Activated naive CD4-positive, alpha-beta T cell treated with anti-CD3 and anti-CD28 coated beads, Interleukin-2, amount 50 U/mL, for 72 hours (primary cell): ENCODE data around the gene YEATS2. TPM values are rescaled to one million over a fixed set of nuclear protein-coding genes. Genes with fewer than 3 reads are reported as not detected.
A peak's percentile ranks its signal among the peaks of the same experiment; 100 is the strongest.
"Not testable (repeated sequence)": the region's sequence is repeated elsewhere in the genome, so short reads cannot be mapped to it uniquely, and the experiment has no call there.

Experiments
- ATAC-seq, 2 donors: fragments of 150-1000 bp; cut with Tn5 transposase; 2 replicates each; pipeline ENCODE4 v1.10.0; 2021; ENCODE audit warnings: mild to moderate bottlenecking in 2 of 2, moderate library complexity in 2 of 2
- DNase-seq, 2 donors: peaks; one replicate each; pipeline ENCODE4 v3.0.0; 2021 to 2022; ENCODE audit warnings: low spot score in 2 of 2
- H3K27ac Mint-ChIP-seq, 2 donors: one replicate each; pipeline ENCODE4 v1.8.0; 2022; ENCODE audit warnings: mild to moderate bottlenecking in 2 of 2, mixed read lengths in 2 of 2
- H3K36me3 Mint-ChIP-seq, 2 donors: one replicate each; pipeline ENCODE4 v1.8.0; 2022; ENCODE audit warnings: mixed read lengths in 2 of 2
- H3K9me3 Mint-ChIP-seq, 2 donors: one replicate each; pipeline ENCODE4 v1.8.0; 2022; ENCODE audit warnings: mixed read lengths in 2 of 2
- total RNA-seq, 2 donors: library from RNA; stranded (reverse); gene quantifications; one replicate each; pipeline ENCODE4 v1.2.3, GENCODE V29; 2022

Gene YEATS2
- total RNA-seq, 2 donors from 2014 or later, result 43.3 to 82.2 TPM

DNA sequence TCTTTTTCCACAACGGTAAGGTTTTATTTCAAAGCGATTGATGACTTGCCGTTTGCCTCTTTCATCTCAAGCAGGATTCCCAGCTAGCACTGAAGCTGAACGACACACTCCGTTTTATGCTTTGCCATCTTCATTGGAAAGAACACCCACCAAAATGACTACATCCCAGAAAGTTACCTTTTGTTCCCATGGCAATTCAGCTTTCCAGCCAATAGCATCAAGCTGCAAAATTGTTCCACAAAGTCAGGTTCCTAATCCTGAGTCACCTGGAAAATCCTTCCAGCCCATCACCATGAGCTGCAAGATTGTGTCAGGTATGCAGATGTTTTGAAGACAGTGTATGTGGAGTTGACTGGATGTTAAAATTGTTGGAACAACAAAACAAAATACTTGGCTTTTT, 56.5 kb downstream of the YEATS2 start:
- peaks cover 7 to 18% of the 10 kb centered on the region in 2 donors for H3K36me3 Mint-ChIP-seq
- DNase-seq (no peak), ATAC-seq (no peak)
- no peak overlapping the region for H3K27ac Mint-ChIP-seq
- no peaks in the 10 kb centered on the region for H3K9me3 Mint-ChIP-seq

DNA sequence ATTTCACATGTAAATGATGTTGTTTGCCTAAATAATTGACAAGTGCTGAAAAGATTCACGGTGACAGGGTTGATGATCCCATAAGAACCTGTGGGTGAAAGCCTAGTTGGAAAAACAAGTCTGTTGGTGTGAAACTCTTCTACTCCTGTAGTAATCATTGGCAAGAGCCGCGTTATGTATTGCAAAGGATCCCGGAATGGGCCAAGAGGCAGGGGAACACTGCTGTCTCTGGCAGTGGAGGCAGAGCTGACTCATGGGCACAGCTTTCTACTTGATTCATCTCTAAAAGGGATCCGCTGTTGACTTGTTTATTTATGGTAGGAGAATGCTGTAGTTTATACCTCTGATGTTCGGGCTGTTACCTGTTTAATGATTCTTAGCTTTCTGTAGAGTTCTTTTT, 64.7 kb downstream of the YEATS2 start:
- ATAC-seq, result no peak
- DNase-seq, result no peak
- Mint-ChIP-seq H3K36me3 (peaks cover 6 to 9% of the 10 kb centered on the region in 2 donors), H3K9me3 (no peaks in the 10 kb centered on the region), H3K27ac (no peak overlapping the region)

DNA sequence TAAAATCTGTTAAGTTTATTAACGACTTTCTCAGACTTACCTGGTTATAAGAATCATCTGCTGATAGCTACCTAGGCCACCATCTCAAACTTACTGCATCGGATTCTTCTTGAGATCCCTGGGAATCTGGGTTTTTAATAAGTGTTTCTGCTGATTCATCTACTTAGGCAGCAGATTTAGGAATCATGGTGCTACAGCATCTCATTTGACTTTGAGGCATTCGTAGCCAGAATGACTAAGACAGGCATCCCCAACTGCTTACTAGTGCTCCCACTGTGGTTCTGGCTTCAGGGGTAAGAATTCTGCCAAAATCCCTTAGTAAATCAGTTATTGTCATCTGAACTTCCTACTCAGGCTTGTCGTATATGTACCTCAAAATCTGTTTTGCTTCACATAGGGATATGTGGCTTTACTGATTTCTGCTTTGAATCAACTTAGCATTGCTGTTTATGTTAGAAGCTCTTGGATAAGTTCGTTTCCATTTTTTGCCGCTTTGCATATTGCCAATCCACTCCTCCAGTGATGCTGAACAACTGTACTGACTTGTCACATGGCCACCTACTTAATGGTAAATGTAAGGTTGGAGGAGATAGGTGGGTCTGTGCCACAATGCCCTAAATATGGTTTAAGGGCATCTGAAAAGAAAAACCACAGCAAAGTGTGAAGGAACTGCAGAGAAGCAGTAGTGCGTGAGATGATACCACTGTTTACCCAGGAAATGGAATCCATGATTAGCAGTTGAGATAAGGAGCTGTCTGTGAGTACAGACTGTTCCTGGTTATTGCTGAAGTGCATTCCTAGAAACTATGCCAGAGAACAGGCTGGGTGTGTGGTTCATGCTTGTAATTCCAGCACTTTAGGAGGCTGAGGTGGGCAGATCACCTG, 67.5 kb downstream of the YEATS2 start:
- no peak for ATAC-seq
- peaks cover 6 to 16% of the 10 kb centered on the region in 2 donors for H3K36me3 Mint-ChIP-seq
- no peaks in the 10 kb centered on the region for H3K9me3 Mint-ChIP-seq
- DNase-seq, result no peak
- H3K27ac Mint-ChIP-seq, result peak overlapping the region; percentile 20 to 73

DNA sequence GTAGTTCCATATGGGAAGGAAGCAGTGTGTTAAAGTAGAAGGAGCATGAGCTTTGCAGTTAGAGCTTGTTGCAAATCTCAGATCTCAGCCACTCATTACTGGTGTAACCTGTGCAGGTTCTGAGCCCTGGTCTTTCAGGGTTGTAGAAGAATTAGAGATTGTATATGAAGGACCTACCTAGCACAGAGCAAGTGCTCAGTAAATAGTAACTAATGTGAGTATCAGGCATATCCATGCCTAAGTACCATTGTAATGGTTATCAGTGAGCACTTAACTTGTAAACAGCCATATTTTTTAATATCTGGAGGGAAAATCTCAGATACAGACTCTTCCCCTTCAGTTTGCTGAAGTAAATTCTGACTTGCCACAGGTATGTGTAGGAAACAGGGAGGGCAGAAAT, 68.5 kb downstream of the YEATS2 start:
- DNase-seq (no peak), ATAC-seq (no peak)
- Mint-ChIP-seq H3K9me3 (no peaks in the 10 kb centered on the region), H3K36me3 (peaks cover 6 to 16% of the 10 kb centered on the region in 2 donors), H3K27ac (peak overlapping the region; percentile 53 to 73)

DNA sequence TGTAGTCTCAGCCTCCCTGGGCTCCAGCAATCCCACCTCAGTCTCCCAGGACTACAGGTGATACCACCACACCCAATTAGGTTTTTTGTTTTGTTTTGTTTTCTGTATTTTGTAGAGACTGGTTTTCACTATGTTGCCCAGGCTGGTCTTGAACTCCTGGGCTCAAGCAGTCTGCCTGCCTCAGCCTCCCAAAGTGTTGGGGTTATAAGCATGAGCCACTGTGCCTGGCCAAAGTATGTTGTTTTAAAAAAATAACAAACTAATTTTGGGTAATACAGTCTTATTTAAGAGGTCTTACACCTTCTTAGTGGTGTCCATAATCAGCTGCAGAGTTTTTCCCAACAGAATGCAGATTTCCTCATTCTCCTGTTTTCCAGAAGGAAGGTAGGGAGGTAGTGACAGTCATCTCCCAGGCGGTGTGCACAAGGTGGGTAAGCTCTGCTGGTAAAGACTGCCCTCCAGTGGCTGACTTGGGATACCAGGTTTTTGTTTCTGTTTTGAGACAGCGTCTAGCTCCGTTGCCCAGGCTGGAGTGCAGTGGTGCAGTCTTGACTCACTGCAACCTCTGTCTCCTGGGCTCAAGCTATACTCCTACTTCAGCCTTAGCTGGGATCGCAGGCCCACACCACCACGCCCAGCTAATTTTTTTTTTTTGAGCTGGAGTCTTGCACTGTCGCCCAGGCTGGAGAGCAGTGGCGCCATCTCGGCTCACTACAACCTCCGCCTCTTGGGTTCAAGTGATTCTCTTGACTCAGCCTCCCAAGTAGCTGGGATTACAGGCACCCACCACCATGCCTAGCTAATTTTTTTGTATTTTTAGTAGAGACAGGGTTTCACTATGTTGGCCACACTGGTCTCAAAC, 69.4 kb downstream of the YEATS2 start:
- ATAC-seq, result peak; percentile 89 to 95
- H3K27ac Mint-ChIP-seq, result peak overlapping the region; percentile 53 to 55
- peak; percentile 58 to 71 for DNase-seq
- H3K36me3 Mint-ChIP-seq, result peaks cover 0 to 11% of the 10 kb centered on the region in 2 donors
- no peaks in the 10 kb centered on the region for H3K9me3 Mint-ChIP-seq

DNA sequence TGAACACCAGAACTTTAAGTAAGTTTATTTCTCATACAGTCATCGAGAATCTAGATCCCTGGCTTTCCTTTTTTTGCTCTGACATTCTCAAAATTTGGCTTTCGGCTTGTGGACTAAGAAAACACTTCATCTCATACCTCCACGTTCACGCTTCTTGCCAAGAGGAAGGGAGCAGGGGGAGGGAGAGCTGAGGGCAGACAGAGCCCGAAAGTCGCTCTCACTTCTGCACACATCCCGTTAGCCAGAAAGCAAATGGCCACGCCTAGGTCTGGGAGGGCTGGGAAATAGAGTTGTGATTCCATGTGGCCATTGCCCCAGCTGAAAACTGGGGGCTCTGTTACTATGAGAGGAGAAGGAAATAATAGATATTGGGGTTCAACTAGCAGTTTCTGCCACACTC, 70.5 kb downstream of the YEATS2 start:
- no peaks in the 10 kb centered on the region for H3K9me3 Mint-ChIP-seq
- H3K36me3 Mint-ChIP-seq, result peaks cover 0 to 13% of the 10 kb centered on the region in 2 donors
- DNase-seq (no peak), ATAC-seq (no peak)
- H3K27ac Mint-ChIP-seq, result no peak overlapping the region

DNA sequence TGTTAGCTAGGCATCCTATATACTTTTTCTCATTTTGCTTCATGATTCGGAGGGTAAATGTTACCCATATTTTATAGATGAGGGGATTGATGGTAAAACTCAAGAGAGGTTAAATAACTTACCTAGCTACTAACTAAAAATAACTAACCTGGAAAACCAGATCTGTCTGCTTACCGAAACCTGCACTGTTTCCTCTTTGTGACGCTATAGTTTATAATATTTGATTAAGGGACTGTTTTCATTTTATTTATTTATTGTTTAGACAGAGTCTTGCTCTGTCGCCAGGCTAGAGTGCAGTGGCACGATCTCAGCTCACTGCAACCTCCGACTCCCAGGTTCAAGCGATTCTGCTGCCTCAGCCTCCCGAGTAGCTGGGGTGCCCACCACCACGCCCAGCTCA, 71.9 kb downstream of the YEATS2 start:
- Mint-ChIP-seq H3K27ac (no peak overlapping the region), H3K36me3 (peaks cover 5 to 21% of the 10 kb centered on the region in 2 donors)

DNA sequence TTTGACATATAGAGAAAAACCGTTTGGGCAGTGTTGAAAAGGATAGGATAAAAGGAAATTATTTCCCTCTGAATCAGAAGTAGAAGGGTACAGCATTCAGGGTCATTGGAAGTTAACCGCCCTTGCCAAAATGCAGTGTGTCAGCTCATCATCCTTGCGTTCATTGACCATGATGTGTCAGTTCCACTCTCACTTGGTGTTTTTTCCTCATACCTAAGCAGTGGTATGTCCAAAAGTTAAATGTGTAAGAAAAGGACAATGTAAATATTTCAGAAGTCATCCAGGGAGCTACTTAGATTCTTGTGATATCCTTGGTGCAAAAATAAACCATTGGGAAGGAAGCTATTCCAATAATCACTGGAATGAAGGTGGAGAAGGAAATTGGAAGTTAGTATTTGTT, 77.0 kb downstream of the YEATS2 start:
- no peaks in the 10 kb centered on the region for H3K9me3 Mint-ChIP-seq
- no peak for DNase-seq
- peaks cover 11 to 19% of the 10 kb centered on the region in 2 donors for H3K36me3 Mint-ChIP-seq
- H3K27ac Mint-ChIP-seq, result peak overlapping the region in 1 of 2 donors; percentile 58
- no peak for ATAC-seq

More for the DNA sequence above, 71.9 kb downstream of the YEATS2 start:
- no peak for ATAC-seq
- no peak for DNase-seq
- H3K9me3 Mint-ChIP-seq, result no peaks in the 10 kb centered on the region

DNA sequence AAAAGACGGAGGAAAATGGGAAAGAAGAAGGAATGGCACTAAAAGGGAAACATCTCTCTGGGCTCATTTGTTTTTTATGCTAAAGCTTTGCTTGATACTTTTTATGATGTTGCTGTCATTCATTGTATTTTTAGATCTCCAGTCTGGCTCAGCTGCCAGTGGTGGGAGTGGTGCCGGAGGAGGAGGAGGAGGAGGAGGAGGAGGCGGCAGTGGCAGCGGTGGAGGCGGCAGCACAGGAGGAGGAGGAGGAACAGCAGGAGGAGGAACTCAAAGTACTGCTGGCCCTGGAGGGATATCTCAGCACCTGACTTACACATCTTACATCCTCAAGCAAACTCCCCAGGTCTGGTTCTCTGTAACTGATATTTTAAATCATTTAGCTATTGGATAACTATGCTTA, 78.2 kb downstream of the YEATS2 start:
- no peaks in the 10 kb centered on the region for H3K9me3 Mint-ChIP-seq
- DNase-seq (no peak), ATAC-seq (no peak)
- no peak overlapping the region for H3K27ac Mint-ChIP-seq
- H3K36me3 Mint-ChIP-seq, result peaks cover 11 to 19% of the 10 kb centered on the region in 2 donors

DNA sequence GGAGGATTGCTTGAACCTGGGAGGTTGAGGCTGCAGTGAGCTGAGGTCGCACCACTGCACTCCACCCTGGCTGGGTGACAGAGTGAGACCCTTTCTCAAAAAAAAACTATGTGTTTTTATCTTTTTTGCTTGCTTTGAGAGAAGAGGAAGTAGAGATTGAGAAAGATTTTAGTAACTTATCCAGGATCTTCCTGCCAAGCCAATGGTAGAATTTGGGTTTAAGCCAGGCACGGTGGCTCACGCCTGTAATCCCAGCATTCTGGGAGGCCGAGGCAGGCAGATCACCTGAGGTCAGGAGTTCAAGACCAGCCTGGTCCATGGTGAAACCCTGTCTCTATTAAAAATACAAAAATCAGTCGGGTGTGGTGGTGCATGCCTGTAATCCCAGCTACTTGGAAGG, 78.9 kb downstream of the YEATS2 start:
- not testable (repeated sequence) for DNase-seq, ATAC-seq, H3K27ac Mint-ChIP-seq, H3K9me3 Mint-ChIP-seq
- H3K36me3 Mint-ChIP-seq, result peaks cover 11 to 19% of the 10 kb centered on the region in 2 donors

DNA sequence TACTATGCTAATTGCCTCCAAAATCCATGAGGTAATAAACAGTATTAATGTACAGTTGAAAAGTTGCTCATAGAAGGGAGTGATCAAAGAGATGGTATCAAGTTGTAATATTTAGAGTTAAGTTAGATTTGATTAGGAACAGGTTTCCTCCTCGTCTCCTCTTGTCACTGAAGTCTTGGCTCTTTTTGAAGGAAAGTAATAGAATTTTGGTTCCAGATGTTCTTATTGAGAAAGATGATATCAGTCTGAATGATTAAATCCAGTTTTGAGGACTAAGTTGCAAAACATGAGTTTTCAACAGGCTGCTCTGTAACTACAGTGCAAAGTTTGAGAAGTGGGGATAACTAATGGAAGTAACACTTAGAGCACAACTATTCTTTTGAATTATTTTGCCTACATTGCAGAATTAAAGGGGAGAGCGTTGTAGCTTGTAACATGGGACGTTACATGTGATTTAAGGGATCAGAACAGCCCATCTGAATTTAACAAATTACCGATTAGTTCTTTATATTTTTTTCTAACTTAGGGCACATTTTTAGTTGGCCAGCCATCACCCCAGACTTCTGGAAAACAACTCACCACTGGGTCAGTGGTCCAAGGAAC, 79.5 kb downstream of the YEATS2 start:
- Mint-ChIP-seq H3K27ac (no peak overlapping the region), H3K9me3 (no peaks in the 10 kb centered on the region), H3K36me3 (peaks cover 11 to 18% of the 10 kb centered on the region in 2 donors)
- ATAC-seq (no peak), DNase-seq (no peak)

DNA sequence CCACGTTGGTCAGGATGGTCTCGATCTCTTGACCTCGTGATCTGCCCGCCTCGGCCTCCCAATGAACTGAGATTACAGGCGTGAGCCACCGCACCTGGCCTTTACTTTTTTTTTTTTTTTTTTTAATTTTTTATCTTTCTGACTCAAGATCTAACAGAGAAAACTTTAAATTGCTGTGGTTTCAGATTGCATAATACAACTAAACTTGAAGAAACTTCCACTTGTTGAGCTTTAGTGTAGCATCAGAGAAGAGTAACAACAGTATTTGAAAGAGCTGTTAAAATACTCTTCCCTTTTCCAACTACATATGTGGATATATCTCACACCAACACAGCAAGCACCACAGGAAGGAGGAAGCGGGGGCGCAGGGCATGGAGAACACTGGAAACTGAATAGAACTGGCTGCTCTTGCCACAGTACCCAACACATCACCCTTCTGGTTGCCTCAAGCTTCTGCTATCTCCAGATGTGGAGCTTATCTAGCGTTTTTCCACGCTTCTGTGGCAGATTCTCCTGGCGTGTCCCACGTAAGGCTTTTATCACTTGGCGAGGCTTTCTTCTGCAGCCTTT, 82.4 kb downstream of the YEATS2 start:
- Mint-ChIP-seq H3K9me3 (no peaks in the 10 kb centered on the region), H3K36me3 (peaks cover 6 to 13% of the 10 kb centered on the region in 2 donors), H3K27ac (no peak overlapping the region)
- no peak for ATAC-seq
- DNase-seq, result no peak

DNA sequence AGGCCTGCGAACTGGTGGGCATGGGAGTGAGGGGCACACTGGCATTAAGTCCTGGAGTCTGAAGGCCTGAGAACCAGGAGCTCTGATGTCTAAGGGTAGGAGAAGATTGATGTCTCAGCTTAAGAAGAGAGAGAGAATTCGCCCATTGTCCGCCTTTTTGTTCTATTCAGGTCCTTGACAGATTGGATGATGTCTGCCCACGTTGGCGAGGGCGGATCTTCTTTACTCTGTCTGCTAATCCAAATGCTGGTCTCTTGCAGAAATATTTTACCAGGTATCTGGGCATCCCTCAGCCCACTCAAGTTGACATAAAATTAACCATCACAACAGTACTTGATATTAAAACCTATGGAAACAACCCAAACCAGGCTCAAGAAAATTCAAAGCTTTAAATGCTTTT, 83.6 kb downstream of the YEATS2 start:
- H3K36me3 Mint-ChIP-seq, result peaks cover 6 to 13% of the 10 kb centered on the region in 2 donors
- DNase-seq (no peak), ATAC-seq (no peak)
- no peak overlapping the region for H3K27ac Mint-ChIP-seq
- no peaks in the 10 kb centered on the region for H3K9me3 Mint-ChIP-seq

DNA sequence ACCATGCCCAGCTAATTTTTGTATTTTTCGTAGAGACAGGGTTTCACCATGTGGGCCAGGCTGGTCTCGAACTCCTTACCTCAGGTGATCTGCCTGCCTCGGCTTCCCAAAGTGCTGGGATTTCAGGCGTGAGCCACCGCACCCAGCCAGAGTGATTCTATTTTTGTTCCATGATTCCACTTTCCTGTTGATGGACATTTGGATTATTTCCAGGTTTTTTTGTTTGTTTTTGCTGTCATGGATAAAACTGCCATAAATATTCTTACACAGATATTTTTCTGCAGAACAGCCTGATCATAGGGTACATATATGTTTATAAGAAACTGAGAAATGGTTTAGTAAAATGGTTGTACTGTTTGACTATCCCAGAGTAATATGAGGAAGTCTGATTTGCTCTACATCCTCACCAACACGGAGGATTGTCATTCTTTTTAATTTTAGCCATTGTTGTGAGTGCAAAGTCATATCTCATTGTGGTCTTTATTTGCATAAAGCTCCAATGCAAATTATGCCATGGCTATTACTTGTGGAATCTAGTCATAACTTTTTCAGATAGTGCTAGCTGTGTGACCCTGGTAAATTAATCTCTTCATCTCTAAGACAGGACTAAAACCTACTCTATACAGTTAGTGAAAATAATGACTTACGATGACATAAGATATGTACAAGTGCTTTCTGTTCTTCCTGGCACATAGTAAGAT, 85.1 kb downstream of the YEATS2 start:
- Mint-ChIP-seq H3K9me3 (no peaks in the 10 kb centered on the region), H3K36me3 (peaks cover 0 to 7% of the 10 kb centered on the region in 2 donors), H3K27ac (no peak overlapping the region)
- DNase-seq (no peak), ATAC-seq (no peak)

DNA sequence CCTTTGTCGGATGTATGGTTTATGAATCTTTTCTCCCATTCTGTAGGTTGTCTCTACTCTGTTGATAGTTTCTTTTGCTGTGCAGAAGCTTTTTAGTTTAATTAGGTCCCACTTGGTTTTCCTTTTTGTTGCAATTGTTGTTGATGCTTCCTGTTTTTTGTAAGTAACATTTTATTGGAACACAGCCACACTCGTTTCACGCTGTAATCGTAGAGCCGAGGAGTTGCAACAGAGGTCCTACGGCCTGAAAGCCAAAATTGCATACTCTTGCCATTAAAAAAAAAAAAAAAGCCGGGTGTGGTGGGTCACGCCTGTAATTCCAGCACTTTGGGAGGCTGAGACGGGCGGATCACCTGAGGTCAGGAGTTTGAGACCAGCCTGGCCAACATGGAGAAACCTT, 86.9 kb downstream of the YEATS2 start:
- not testable (repeated sequence) for ATAC-seq, H3K36me3 Mint-ChIP-seq, DNase-seq, H3K9me3 Mint-ChIP-seq
- peak overlapping the region in 1 of 2 donors; percentile 29 for H3K27ac Mint-ChIP-seq

DNA sequence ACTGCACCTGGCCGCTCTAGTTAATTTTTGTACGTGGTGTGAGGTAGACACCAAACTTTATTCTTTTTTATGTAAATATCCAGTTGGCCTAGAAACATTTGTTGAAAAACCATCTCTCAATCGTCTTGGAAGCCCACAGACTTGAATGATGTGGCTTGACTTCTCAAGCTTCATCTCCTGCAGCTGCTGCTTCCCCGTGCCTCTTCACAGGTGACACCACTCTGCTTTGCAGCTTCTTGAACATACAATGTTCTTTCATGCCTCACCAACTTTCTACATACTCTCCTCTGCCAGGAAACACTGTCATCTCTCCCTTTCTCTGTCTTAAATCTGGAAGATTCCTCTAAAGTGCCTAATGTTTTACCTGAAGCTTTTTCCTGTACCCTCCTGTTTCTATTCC, 92.2 kb downstream of the YEATS2 start:
- H3K9me3 Mint-ChIP-seq, result no peaks in the 10 kb centered on the region
- peaks cover 0 to 32% of the 10 kb centered on the region in 2 donors for H3K36me3 Mint-ChIP-seq
- DNase-seq (no peak), ATAC-seq (no peak)
- peak overlapping the region in 1 of 2 donors; percentile 70 for H3K27ac Mint-ChIP-seq
